ENCODE measurements around the gene USP7. TPM values are rescaled to one million over a fixed set of nuclear protein-coding genes. Genes with fewer than 3 reads are reported as not detected.

USP7 gene
- total and polyA plus RNA-seq, 4 donors: 13.7 to 85.6 (median 37.7) TPM

GRCh38 chr16:8943966-8944759, 19.5 kb downstream of the USP7 start:
- no peak overlapping the region for H3K9ac ChIP-seq (ENCODE audit: low read depth in 1 of 2, low read length in 2 of 2)
- 78% methylated on average over 5 of the region's 5 CpGs for WGBS
- H3K4me3 ChIP-seq (ENCODE audit: low read depth in 1 of 3, low read length in 3 of 3): no peak overlapping the region

GRCh38 chr16:8943001-8943763, 20.5 kb downstream of the USP7 start:
- H3K27ac ChIP-seq (ENCODE audit: low read depth in 1 of 2, low read length in 2 of 2): no peak overlapping the region
- H3K9me3 ChIP-seq (ENCODE audit: control insufficient read depth in 4 of 4, low read length in 3 of 4): no peaks in the 10 kb centered on the region
- no peak overlapping the region for H3K4me3 ChIP-seq (ENCODE audit: low read depth in 1 of 3, low read length in 3 of 3)
- DNase-seq (ENCODE audit: low spot score): no peak
- 84% methylated on average over 14 of the region's 14 CpGs for WGBS
- TF ChIP-seq FOXA2 (IDR thresholded peaks at IDR 0.05) (no peak), GABPA (IDR thresholded peaks at IDR 0.05 in 1 of 2, conservative IDR thresholded peaks at IDR 0.05 in 1 of 2) (no peak), FOXA1 (IDR thresholded peaks at IDR 0.05) (no peak), NR2F2 (IDR thresholded peaks at IDR 0.05) (no peak), HNF4A (conservative IDR thresholded peaks at IDR 0.05) (no peak), RXRA (IDR thresholded peaks at IDR 0.05) (no peak), EGR1 (IDR thresholded peaks at IDR 0.05; ENCODE audit: low read depth in 2 of 2) (no peak)
- peaks cover 0 to 21% (median 12%) of the 10 kb centered on the region in 4 donors for H3K4me1 ChIP-seq (ENCODE audit: control insufficient read depth in 4 of 4, insufficient read depth in 4 of 4, low read length in 3 of 4)
- H3K36me3 ChIP-seq (ENCODE audit: control insufficient read depth in 4 of 4, insufficient read depth in 3 of 4, low read depth in 1 of 4, low read length in 3 of 4): no peaks in the 10 kb centered on the region
- H3K9ac ChIP-seq (ENCODE audit: low read depth in 1 of 2, low read length in 2 of 2): no peak overlapping the region
- H3K27me3 ChIP-seq (ENCODE audit: control insufficient read depth in 4 of 4, insufficient read depth in 4 of 4, low read length in 3 of 4): no peaks in the 10 kb centered on the region

More at GRCh38 chr16:8943966-8944759, 19.5 kb downstream of the USP7 start:
- H3K27me3 ChIP-seq (ENCODE audit: control insufficient read depth in 4 of 4, insufficient read depth in 4 of 4, low read length in 3 of 4): no peaks in the 10 kb centered on the region
- H3K4me1 ChIP-seq (ENCODE audit: control insufficient read depth in 4 of 4, insufficient read depth in 4 of 4, low read length in 3 of 4): peaks cover 0 to 24% (median 13%) of the 10 kb centered on the region in 4 donors
- TF ChIP-seq EGR1 (IDR thresholded peaks at IDR 0.05; ENCODE audit: low read depth in 2 of 2) (no peak), RXRA (IDR thresholded peaks at IDR 0.05) (no peak), CTCF (IDR thresholded peaks at IDR 0.05; ENCODE audit: low read depth, low read length, missing input control) (no peak), HNF4G (IDR thresholded peaks at IDR 0.05) (no peak), TAF1 (conservative IDR thresholded peaks at IDR 0.05) (no peak)
- no peak overlapping the region for H3K27ac ChIP-seq (ENCODE audit: low read depth in 1 of 2, low read length in 2 of 2)
- no peak for DNase-seq (ENCODE audit: low spot score)
- H3K9me3 ChIP-seq (ENCODE audit: control insufficient read depth in 4 of 4, low read length in 3 of 4): no peaks in the 10 kb centered on the region
- no peaks in the 10 kb centered on the region for H3K36me3 ChIP-seq (ENCODE audit: control insufficient read depth in 4 of 4, insufficient read depth in 3 of 4, low read depth in 1 of 4, low read length in 3 of 4)

- peak; percentile 11 for TF ChIP-seq SP1 (IDR thresholded peaks at IDR 0.05)
- TF ChIP-seq ATF3 (IDR thresholded peaks at IDR 0.05): no peak
- TF ChIP-seq FOXA2 (IDR thresholded peaks at IDR 0.05): no peak
- no peak for TF ChIP-seq GABPA (IDR thresholded peaks at IDR 0.05 in 1 of 2, conservative IDR thresholded peaks at IDR 0.05 in 1 of 2)
- peak in 1 of 2 donors; percentile 45 for TF ChIP-seq HNF4A (conservative IDR thresholded peaks at IDR 0.05)
- TF ChIP-seq EGR1 (IDR thresholded peaks at IDR 0.05; ENCODE audit: low read depth in 2 of 2): no peak
- H3K9ac ChIP-seq (ENCODE audit: low read depth in 1 of 2, low read length in 2 of 2): no peak overlapping the region
- no peak overlapping the region for H3K4me3 ChIP-seq (ENCODE audit: low read depth in 1 of 3, low read length in 3 of 3)
- peaks cover 0 to 16% (median 7%) of the 10 kb centered on the region in 4 donors for H3K4me1 ChIP-seq (ENCODE audit: control insufficient read depth in 4 of 4, insufficient read depth in 4 of 4, low read length in 3 of 4)
- H3K27me3 ChIP-seq (ENCODE audit: control insufficient read depth in 4 of 4, insufficient read depth in 4 of 4, low read length in 3 of 4): no peaks in the 10 kb centered on the region
- 82% methylated on average over 10 of the region's 11 CpGs for WGBS
- H3K27ac ChIP-seq (ENCODE audit: low read depth in 1 of 2, low read length in 2 of 2): no peak overlapping the region
- no peaks in the 10 kb centered on the region for H3K36me3 ChIP-seq (ENCODE audit: control insufficient read depth in 4 of 4, insufficient read depth in 3 of 4, low read depth in 1 of 4, low read length in 3 of 4)
- no peak for DNase-seq (ENCODE audit: low spot score)
- H3K9me3 ChIP-seq (ENCODE audit: control insufficient read depth in 4 of 4, low read length in 3 of 4): no peaks in the 10 kb centered on the region
These were observed 21.9 kb downstream of the USP7 start for GRCh38 chr16:8941718-8942344.
